GOT3 (cell line): ENCODE results near the gene MAP2K5.

ENCODE experiments used
- DNase-seq: peaks from one replicate; lab custom pipeline; 2025; ENCODE audit warnings: mixed read lengths; lab: John Stamatoyannopoulos, UW

The MAP2K5 gene

DNA sequence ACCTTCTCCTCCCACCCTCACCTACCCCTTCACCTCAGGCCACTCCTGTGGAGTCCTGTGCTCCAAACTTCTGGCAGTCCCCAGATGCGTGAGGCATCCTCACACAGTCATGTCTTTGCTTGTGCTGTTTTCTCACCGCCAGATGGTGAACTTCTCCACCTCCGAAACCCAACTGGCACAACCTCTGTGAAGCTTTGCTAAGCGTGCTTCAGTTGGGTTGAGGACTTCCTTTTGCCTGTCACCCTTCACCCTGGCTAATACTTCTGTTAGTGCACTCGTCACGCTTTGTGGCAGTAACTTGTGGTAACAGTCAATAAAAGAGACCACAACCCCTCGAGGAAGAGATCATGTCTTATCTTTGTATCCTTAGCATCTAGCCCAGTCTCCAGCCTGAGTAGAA, 240.8 kb downstream of the MAP2K5 start:
- DNase-seq, result no peak

DNA sequence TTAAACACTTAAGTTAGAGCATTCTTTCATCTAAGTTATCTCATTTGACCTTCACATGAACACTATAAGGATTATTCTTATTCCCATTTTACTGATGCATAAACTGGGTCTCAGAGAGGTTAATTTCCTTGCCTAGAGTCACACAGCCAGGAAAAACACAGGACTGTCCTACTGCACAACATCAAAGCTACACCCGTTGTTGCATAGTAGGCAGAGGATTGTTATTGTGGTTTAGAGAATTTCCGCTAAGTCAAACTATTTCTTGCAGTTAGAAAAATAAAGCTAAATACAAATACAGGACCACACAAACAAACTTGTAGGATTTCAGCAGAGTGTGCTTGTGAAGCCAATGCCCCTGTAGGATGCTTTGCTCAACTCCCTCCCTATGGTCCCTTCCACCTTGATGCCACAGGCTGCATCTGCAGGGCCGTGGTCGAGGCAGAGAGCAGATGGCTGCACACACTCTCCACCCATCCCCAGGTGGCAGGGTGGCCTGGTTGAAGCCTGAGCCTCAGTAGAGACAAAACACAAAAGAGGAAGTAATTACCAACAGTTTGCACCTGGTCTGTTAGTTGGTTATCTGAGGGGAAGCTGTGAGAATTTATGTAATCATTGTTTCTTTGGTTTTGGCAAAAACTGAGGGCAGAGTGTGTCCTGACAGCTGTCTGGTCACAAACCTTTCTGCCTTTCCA, 241.7 kb downstream of the MAP2K5 start:
- no peak for DNase-seq

DNA sequence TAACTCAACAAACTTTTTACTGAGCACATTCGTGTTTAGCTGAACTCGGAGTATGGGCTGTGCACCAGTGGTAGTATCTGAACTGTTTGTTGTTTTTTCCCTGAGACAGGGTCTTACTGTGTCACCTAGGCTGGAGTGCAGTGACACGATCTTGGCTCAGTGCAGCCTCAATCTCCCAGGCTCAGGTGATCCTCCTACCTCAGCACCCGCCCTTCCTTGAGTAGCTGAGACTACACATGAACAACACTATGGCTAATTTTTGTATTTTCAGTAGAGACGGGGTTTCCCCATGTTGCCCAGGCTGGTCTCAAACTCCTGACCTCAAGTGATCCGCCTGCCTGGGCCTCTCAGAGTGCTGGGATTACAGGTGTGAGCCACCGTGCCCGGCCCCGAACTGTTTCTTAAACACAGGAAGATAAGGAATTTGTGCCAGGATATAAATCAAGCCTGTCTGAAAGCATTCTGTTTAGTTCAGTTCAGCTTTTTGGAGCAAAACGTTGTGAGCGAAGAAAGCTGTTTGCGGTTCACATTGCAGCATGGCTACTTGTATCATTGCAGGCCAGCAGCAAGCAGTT, 242.4 kb downstream of the MAP2K5 start:
- DNase-seq, result no peak

DNA sequence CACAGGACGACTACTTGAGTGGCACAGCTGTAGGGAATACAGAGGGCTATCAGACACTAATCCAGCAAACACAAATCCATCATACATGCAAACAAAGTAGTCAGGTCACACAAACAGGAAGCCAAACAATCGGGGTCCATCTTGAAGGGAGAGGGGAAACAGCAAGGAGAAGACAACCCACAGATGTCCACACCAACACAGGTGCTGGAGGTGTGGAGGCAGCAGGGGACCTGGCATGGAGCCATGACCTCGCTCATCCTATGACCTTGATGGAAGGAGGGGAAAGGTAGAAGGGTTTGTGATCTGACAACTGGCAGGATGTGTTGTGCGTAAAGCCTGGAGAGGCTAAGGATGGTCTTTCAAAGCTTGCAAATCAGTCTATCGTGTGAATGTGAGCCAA, 242.9 kb downstream of the MAP2K5 start:
- DNase-seq, result no peak

GRCh38 chr15:67786646-67787045, 244.1 kb downstream of the MAP2K5 start:
- no peak for DNase-seq

DNA sequence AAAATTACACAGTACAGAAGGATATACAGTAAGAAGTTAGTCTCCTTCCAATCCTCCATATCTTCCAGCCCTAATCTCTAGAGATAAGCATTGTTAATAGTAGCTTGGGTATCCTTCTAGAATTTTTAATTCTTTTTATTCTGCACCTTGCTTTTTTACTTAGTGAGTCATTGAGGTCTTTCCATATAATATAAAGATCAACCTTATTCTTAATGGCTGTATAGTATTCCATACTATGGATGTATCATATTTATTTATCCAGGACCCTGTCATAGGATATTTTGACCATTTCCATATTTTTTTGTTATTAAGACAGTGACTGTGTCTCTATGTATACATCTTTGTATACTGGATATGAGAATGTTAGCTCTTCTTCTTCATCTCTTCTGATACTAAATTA, 246.5 kb downstream of the MAP2K5 start:
- DNase-seq, result no peak

GRCh38 chr15:67790610-67791319, 248.3 kb downstream of the MAP2K5 start:
- no peak for DNase-seq

DNA sequence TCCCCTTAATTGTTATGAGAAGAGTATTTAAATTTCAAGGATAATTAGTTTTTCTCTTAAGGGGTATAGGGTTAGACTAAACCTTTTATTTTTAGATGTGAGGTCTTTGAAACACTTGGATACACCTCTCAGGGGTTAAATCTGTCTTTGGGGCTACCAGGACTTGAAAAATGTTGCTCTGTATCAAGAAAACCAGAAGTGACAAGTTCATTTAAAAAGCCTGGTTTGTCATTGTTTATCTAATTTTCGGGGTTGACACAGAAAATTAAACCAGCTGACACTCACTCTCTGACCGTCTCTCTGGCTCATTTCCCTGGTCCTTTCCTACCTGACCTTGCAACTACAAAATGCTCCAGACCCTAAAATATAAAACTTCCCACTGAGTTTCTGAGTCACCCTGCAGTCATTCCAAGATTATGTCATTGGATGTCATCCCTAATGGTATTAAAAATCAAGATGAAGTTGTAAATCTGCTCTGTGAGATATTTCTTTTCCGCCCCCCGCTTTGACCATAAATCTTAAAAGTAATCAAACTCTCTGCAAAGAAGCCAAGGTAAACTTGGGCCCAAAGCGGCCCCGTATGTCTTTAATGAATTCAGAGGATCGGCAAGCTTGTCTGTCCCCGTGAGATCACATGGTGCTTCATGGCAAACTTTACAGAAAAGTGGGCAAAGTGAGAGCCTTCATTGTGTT, 249.9 kb downstream of the MAP2K5 start:
- DNase-seq, result no peak

DNA sequence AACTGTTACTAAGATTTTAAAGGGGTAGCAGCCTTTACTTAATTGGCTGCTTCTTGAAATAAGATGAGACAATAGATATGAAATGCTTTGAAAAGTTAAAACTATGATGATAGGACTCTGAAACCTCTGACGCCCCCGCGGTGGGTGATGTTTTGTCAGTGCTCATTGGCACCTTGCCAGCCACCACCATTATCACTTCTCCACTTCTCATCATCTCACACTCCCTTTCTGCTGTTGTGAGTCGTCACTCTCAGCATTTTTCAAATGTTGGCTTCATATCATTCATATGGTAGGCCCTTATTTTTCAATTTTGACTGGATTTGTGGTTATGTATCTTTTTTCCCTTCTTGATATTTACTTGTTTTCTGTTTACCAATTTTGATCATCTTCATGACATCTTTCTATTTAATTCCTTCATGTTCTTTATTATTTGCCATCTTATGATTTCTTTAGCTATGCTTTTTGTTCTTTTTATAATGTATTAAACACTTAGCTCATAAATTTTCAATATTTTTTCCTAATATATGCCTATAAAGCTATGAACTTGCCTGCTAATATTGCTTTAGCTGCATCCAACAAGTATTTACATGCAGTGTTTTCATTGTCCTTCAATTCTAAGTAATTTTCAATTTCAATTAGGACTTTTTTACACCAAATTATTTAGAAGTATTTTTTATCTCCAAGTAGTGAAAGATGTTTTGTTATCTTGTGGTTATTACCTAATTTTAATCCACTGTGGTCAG, 252.5 kb downstream of the MAP2K5 start:
- DNase-seq, result no peak

- DNase-seq, result no peak
Observed at GRCh38 chr15:67796196-67797127, 254.0 kb downstream of the MAP2K5 start.

DNA sequence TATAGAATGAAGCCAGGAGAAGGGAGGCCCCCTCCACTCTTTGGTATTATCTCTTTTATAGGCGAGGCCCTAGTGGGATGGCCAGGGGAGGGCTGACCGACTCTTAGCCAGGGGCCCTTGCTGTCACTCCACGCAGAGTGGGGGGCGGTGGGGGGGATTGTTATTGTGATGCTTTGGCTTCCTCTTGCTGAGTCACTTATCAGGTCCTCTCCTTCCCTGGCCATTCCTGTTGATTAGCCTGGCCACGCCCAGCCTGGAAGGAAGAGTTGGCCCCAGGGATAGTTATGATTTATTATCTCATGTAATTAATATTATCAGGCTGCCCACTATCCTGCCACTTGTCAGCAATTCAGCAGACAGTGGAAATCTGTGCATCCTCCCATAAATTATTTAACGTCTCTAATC, 257.3 kb downstream of the MAP2K5 start:
- no peak for DNase-seq

DNA sequence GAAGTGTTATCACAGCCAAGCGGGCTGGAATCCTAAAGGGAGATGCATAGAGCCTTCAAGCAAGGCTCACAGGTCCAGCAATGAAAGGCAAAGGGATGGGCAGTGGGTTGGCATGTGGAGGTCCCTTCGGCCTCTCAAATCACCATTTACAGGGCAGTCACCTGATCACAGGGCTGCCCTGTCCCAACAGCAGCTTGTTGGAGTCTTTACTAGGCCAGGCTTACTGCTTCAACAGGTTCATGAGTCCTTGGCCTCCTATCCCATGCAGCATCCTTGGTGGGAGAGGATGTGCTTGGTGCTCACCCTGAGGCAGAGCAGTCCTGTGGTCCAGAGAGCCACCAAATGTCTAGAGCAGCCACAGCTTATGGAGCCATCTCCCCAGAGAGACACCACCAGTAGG, 258.6 kb downstream of the MAP2K5 start:
- no peak for DNase-seq

- no peak for DNase-seq
Observed at GRCh38 chr15:67801926-67802914, 259.7 kb downstream of the MAP2K5 start.

DNA sequence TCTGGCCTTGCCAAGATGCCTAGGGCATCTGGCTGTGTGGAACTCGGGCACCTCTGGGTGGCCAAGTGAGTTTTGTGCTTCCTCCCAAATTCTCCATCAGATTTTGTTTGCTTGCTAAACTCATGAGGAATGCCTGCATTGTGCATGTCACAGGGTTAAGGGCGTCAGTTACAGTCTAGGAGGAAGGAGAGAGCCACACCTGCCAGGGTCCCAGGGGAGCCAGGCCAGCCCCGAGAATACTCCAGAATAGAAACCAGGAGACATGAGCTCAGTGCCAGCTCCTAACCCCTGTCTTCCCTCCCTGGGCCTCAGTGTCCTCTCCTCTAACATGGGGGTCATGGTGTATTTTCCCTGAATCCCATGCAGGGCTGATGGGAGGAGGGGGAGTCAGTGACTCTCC, 260.8 kb downstream of the MAP2K5 start:
- no peak for DNase-seq

DNA sequence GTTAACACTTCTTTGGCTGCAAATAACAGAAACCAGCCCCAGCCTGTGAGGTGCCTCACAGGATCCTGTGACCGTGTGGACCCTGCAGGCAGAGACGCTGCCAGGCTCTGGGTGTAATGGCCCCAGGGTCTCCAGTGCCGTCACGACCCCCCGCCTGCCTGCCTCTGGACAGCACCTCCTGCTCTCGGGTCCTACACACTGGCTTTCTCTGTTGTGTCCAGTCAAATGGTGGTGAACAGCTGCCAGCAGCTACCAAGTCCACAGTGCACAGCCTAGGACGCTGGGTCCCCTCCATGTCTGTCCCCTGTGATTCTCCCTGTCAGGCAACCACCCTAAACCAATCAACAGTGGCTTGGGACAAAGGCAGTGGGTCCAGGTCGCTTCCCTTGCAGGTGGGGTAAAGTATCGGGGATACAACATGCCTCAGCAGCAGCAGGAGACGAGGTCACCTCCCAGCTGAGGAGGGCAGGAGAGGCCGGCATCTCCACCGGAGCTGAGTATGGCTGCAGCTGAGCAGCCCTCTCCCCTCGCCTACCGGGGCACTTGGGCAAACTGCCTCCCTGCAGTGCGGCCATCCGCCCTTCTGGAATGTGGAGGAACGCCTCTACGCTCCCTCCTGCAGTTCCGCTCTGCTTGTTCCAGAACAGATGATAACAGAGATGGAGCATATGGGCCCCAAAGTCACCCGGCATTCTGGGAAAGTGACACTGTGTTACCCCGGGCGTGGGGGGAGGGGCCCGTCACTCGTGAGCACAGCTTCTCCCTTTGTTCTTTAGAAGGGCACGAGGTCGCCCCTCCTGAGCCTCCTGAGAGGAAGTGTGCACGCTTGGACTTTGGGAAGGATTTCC, 261.7 kb downstream of the MAP2K5 start:
- DNase-seq, result no peak

- no peak for DNase-seq
Observed at GRCh38 chr15:67805008-67805665, 262.6 kb downstream of the MAP2K5 start.

DNA sequence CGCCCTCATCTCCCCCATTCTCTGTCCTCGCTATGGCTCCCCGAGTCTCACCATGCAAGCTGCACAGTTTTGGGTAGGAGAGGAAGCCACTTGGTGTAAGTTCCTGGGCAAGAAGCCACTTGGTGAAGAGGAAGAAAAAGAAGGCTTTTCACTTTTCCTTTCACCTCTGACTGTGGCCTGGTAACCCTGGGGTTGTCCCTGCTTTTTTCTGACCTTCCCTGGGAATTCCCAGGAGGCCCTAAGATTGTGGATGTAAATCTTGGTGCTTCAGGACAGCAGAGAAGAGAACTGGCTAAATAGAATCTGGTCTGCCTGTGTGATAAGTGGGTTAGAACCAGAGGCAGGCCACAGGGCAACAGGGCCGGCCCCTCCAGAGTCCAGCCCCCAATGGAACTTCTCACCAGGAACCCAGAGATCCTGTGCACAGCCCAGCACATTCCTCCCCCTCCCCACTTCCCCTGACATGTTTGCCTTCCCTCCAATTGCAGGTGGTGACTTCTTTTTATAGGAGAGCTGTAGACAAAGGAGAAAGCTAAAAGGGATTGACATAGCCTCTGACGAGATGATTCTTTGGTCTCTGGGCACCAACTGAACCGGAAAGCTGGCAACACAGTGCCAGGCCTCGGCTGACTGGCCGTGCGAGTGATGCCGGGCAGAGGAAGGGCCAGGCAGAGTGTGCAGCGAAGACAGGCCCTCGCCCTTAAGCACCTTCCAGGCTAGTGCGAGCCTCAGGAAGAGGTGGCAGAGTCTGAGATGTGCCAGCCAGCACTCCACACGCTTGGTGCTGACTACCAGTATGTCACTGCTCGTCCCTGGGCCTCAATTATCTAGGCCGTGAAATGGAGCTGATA, 263.4 kb downstream of the MAP2K5 start:
- no peak for DNase-seq
